ENCODE measurements around the gene IRF9.

IRF9 gene

GRCh38 chr14:24147761-24148428, 13.2 kb upstream of the IRF9 start:
- DNase-seq: no peak

GRCh38 chr14:24149302-24149969, 11.6 kb upstream of the IRF9 start:
- no peak for DNase-seq

- no peak for DNase-seq
Measured at GRCh38 chr14:24150061-24150460, 11.0 kb upstream of the IRF9 start.

- DNase-seq: no peak
Measured at GRCh38 chr14:24150567-24150966, 10.5 kb upstream of the IRF9 start.

GRCh38 chr14:24150993-24151392, 10.1 kb upstream of the IRF9 start:
- DNase-seq: no peak

- DNase-seq: no peak
Measured at GRCh38 chr14:24151404-24152080, 9.5 kb upstream of the IRF9 start.

GRCh38 chr14:24155100-24155499, 6.0 kb upstream of the IRF9 start:
- no peak for DNase-seq

GRCh38 chr14:24156840-24157239, 4.2 kb upstream of the IRF9 start:
- DNase-seq: no peak

GRCh38 chr14:24157331-24157730, 3.7 kb upstream of the IRF9 start:
- no peak for DNase-seq

GRCh38 chr14:24159777-24160498, 1.1 kb upstream of the IRF9 start:
- DNase-seq: no peak

GRCh38 chr14:24160499-24160849, 591 bp upstream of the IRF9 start:
- no peak for DNase-seq

- DNase-seq: peak in 3 of 14 donors; percentile 21 to 25 (median 22)
Measured at GRCh38 chr14:24162093-24162492, 1.0 kb downstream of the IRF9 start.

- no peak for DNase-seq
Measured at GRCh38 chr14:24164518-24164991, 3.5 kb downstream of the IRF9 start.

- no peak for DNase-seq
Measured at GRCh38 chr14:24165785-24166184, 4.7 kb downstream of the IRF9 start.

- no peak for DNase-seq
Measured at GRCh38 chr14:24167469-24168114, 6.5 kb downstream of the IRF9 start.

- peak; percentile 46 to 98 (median 86) for DNase-seq
Measured at GRCh38 chr14:24171422-24172260, 10.6 kb downstream of the IRF9 start, which contains the start of gene REC8. REC8 (plus strand) TSS chr14:24172080; CDS start chr14:24172553, 473 bp downstream.

GRCh38 chr14:24172261-24172860, 11.3 kb downstream of the IRF9 start:
- peak in 2 of 14 donors; percentile 36 to 43 for DNase-seq

GRCh38 chr14:24172871-24173281, 11.8 kb downstream of the IRF9 start:
- peak in 1 of 14 donors; percentile 35 for DNase-seq

- no peak for DNase-seq
Measured at GRCh38 chr14:24176599-24176998, 15.5 kb downstream of the IRF9 start.

- no peak for DNase-seq
Measured at GRCh38 chr14:24177041-24177825, 16.2 kb downstream of the IRF9 start.
